ENCODE measurements around the gene RFX7. TPM values are rescaled to one million over a fixed set of nuclear protein-coding genes. Genes with fewer than 3 reads are reported as not detected.

Gene RFX7
- total RNA-seq, result 1 to 10 TPM; 4.5 to 7.1 (median 5.8) TPM
- long read RNA-seq, result 0 reads

DNA sequence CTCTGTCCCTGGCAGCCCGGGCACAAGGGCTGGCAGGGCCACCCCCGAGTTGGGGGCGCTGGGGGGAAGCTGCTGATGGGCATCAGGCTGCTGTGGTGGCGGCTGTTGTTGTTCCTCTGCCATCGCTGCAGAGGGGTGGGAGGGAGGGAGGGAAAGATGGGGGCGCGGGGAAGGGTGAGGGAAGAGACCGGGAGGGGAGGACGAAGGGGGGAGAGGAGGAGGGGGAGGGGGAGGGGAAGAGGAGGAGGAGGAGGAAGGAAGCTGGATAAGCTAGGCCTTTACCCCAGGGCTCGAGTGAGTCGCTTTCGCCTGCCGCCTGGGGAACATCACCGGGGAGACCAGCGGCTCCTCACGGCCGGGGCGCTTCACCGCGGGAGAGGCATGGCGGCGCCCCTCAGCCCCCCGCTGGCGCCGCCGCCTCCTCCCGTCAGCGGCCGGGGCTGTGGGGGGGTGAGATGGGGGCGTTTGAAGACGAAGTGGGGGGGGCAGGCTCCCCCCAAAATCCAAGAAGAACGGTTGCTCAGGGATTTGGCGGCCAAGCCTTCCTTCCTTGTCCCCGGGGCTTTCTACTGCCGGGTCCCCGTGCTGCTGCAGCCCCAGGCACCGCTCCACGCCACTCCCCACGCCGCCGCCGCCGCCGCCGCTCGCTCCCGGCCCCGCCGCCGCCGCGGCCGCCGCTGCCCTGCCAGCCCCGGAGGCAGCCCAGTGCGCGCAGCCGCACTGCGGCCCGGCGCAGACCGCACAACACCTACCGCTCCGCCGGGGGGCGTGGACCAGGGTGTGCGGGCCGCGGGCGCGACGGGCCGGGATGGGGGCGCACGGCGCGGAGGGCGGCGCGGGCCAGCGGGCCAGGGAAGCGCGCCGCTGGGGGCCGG is at the start of gene RFX7:
RFX7 (minus strand) TSS at position 717 of the 875 bp plus-strand sequence; CDS start at position 123, 594 bp downstream.
- intact Hi-C loops (cut with DNase I), result no loop called here
- ATAC-seq (peak; percentile 67 to 80 (median 70)), DNase-seq (peak; percentile 83 to 85 (median 84))
- peaks cover 0 to 25% (median 0%) of the 10 kb centered on the region in 4 donors for H3K4me1 ChIP-seq
- no peaks in the 10 kb centered on the region for H3K36me3 ChIP-seq
- 2% methylated on average over 26 of the region's 85 CpGs for WGBS (ENCODE audit: insufficient coverage, low coverage, low lambda C conversion rate, missing lambda C conversion rate)
- H3K9me3 ChIP-seq, result no peaks in the 10 kb centered on the region
- H3K27ac ChIP-seq, result peak within 1 kb of the TSS; percentile 49 to 77 (median 76)
- peak within 1 kb of the TSS; percentile 60 to 76 (median 63) for H3K4me3 ChIP-seq
- TF ChIP-seq POLR2A (IDR thresholded peaks at IDR 0.05), result peak; percentile 38
- TF ChIP-seq, protein P1, sequence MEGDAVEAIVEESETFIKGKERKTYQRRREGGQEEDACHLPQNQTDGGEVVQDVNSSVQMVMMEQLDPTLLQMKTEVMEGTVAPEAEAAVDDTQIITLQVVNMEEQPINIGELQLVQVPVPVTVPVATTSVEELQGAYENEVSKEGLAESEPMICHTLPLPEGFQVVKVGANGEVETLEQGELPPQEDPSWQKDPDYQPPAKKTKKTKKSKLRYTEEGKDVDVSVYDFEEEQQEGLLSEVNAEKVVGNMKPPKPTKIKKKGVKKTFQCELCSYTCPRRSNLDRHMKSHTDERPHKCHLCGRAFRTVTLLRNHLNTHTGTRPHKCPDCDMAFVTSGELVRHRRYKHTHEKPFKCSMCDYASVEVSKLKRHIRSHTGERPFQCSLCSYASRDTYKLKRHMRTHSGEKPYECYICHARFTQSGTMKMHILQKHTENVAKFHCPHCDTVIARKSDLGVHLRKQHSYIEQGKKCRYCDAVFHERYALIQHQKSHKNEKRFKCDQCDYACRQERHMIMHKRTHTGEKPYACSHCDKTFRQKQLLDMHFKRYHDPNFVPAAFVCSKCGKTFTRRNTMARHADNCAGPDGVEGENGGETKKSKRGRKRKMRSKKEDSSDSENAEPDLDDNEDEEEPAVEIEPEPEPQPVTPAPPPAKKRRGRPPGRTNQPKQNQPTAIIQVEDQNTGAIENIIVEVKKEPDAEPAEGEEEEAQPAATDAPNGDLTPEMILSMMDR (IDR thresholded peaks at IDR 0.05), result peak in 2 of 4 donors; percentile 16 to 29
- H3K27me3 ChIP-seq, result no peaks in the 10 kb centered on the region

- no peaks in the 10 kb centered on the region for H3K4me1 ChIP-seq
- H3K27ac ChIP-seq, result no peak overlapping the region
- H3K9me3 ChIP-seq, result no peaks in the 10 kb centered on the region
- no peak overlapping the region for H3K4me3 ChIP-seq
- intact Hi-C loops (cut with DNase I), result no loop called here
- TF ChIP-seq, protein P1 (IDR thresholded peaks at IDR 0.05), result no peak
- no peak for TF ChIP-seq POLR2A (IDR thresholded peaks at IDR 0.05)
- no peak for ATAC-seq
- peaks cover 0 to 3% of the 10 kb centered on the region in 2 donors for H3K27me3 ChIP-seq
- DNase-seq, result no peak
- WGBS (ENCODE audit: insufficient coverage, low coverage, low lambda C conversion rate, missing lambda C conversion rate), result 86% methylated on average over 3 of the region's 5 CpGs
- H3K36me3 ChIP-seq, result no peaks in the 10 kb centered on the region
These were observed 49.1 kb upstream of the RFX7 start for GRCh38 chr15:56292546-56293316.

DNA sequence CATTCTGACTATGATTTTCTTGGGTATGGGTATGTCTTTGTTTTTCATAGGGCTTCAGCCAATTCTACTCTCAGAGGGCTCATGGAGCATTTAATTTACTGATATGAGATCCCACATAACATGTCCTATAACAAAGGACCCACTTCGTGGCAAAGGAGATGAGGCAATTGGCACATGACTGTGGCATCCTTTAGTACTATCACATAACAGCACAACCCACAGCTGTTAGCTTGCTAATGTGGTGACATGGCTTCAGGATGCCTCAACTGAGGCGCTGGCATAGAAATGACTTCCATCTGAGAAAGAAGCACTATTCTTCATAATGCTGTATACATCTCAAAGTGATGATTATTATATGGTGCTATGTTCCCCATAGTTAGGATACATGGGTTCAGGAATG is 48.1 kb upstream of the RFX7 start:
- 75% methylated on average over 2 of the region's 2 CpGs for WGBS (ENCODE audit: insufficient coverage, low coverage, low lambda C conversion rate, missing lambda C conversion rate)
- intact Hi-C loops (cut with DNase I), result no loop called here

GRCh38 chr15:56286213-56286612 is 42.5 kb upstream of the RFX7 start:
- Histone ChIP-seq H3K4me1 (no peaks in the 10 kb centered on the region), H3K9me3 (no peaks in the 10 kb centered on the region), H3K27me3 (peaks cover 0 to 3% of the 10 kb centered on the region in 2 donors), H3K36me3 (no peaks in the 10 kb centered on the region), H3K4me3 (no peak overlapping the region), H3K27ac (no peak overlapping the region)
- intact Hi-C loops (cut with DNase I), result no loop called here
- DNase-seq, result no peak
- 77% methylated on average over 3 of the region's 3 CpGs for WGBS (ENCODE audit: insufficient coverage, low coverage, low lambda C conversion rate, missing lambda C conversion rate)
- no peak for ATAC-seq
- TF ChIP-seq POLR2A (IDR thresholded peaks at IDR 0.05), result no peak
- TF ChIP-seq, protein P1 (IDR thresholded peaks at IDR 0.05), result peak in 3 of 4 donors; percentile 14 to 30 (median 28)

More for the DNA sequence above, 48.1 kb upstream of the RFX7 start:
- no peak overlapping the region for H3K27ac ChIP-seq
- TF ChIP-seq, protein P1 (IDR thresholded peaks at IDR 0.05), result no peak
- TF ChIP-seq POLR2A (IDR thresholded peaks at IDR 0.05), result no peak
- H3K4me3 ChIP-seq, result no peak overlapping the region
- H3K27me3 ChIP-seq, result peaks cover 0 to 3% of the 10 kb centered on the region in 2 donors
- no peaks in the 10 kb centered on the region for H3K4me1 ChIP-seq
- no peaks in the 10 kb centered on the region for H3K36me3 ChIP-seq
- no peak for ATAC-seq
- no peaks in the 10 kb centered on the region for H3K9me3 ChIP-seq
- DNase-seq, result no peak
